DOHH2 (cell line): ENCODE data around the gene SPRING1.

ENCODE experiments used
- H3F3A ChIP-seq: fragments of 200-600 bp; sonication (generic), shearing (Covaris generic); 2 replicates; pipeline ENCODE4 v1.6.0; 2016; ENCODE audit warnings: antibody characterized with exemption, mild to moderate bottlenecking; ENCODE audit not compliant: control insufficient read depth, insufficient read depth
- H3K27ac ChIP-seq: fragments of 200-600 bp; sonication (generic); 2 replicates; pipeline ENCODE4 v1.5.1; 2014; ENCODE audit warnings: low read depth, mild to moderate bottlenecking, low read length, moderate library complexity
- H3K27me3 ChIP-seq: fragments of 200-600 bp; sonication (generic); 2 replicates; pipeline ENCODE4 v1.6.1; 2014; ENCODE audit warnings: mild to moderate bottlenecking, low read length, mixed read lengths; ENCODE audit not compliant: control insufficient read depth
- H3K36me3 ChIP-seq: fragments of 200-600 bp; sonication (generic); 2 replicates; pipeline ENCODE4 v1.6.1; 2014; ENCODE audit warnings: mild to moderate bottlenecking, low read length, moderate library complexity, mixed read lengths; ENCODE audit not compliant: control insufficient read depth
- H3K4me1 ChIP-seq: fragments of 200-600 bp; sonication (generic); 2 replicates; pipeline ENCODE4 v1.6.1; 2014; ENCODE audit warnings: mild to moderate bottlenecking, low read length, mixed read lengths; ENCODE audit not compliant: control insufficient read depth
- H3K4me2 ChIP-seq: fragments of 200-600 bp; sonication (generic); 2 replicates; pipeline ENCODE4 v1.6.0; 2014; ENCODE audit warnings: mild to moderate bottlenecking, low read length, moderate library complexity
- H3K4me3 ChIP-seq: fragments of 200-600 bp; sonication (generic); 2 replicates; pipeline ENCODE4 v1.5.1; 2014; ENCODE audit warnings: mild to moderate bottlenecking, low read length, mixed read lengths
- H3K79me2 ChIP-seq: fragments of 200-600 bp; sonication (generic); 2 replicates; pipeline ENCODE4 v1.6.1; 2014; ENCODE audit warnings: mild to moderate bottlenecking, low read length, mixed read lengths; ENCODE audit not compliant: control insufficient read depth
- H3K9me2 ChIP-seq: fragments of 200-600 bp; sonication (generic); replicated peaks from 2 replicates; pipeline ENCODE4 v1.6.1; 2014; ENCODE audit warnings: mild to moderate bottlenecking, low read length, mixed read lengths; ENCODE audit not compliant: control insufficient read depth
- H3K9me3 ChIP-seq: fragments of 200-600 bp; sonication (generic); 2 replicates; pipeline ENCODE4 v1.6.1; 2014; ENCODE audit warnings: antibody characterized with exemption, low read length, mixed read lengths; ENCODE audit not compliant: control insufficient read depth, insufficient read depth
- H4K20me1 ChIP-seq: fragments of 200-600 bp; sonication (generic); 2 replicates; pipeline ENCODE4 v1.6.0; 2014; ENCODE audit warnings: low read depth, mild to moderate bottlenecking, antibody characterized with exemption, low read length, moderate library complexity; ENCODE audit not compliant: control insufficient read depth, insufficient read depth
- CTCF ChIP-seq: fragments of 200-600 bp; sonication (generic); IDR thresholded peaks from one replicate; pipeline ENCODE4 v1.5.1; 2014; ENCODE audit warnings: antibody characterized with exemption, mild to moderate bottlenecking, low read depth, low read length; ENCODE audit not compliant: poor library complexity, severe bottlenecking
- EZH2phosphoT487 ChIP-seq: fragments of 200-600 bp; sonication (generic); IDR thresholded peaks from 2 replicates; pipeline ENCODE4 v1.6.1; 2017; ENCODE audit warnings: borderline replicate concordance, mild to moderate bottlenecking, antibody characterized with exemption, low read length, moderate library complexity, mixed read lengths

The SPRING1 gene

DNA sequence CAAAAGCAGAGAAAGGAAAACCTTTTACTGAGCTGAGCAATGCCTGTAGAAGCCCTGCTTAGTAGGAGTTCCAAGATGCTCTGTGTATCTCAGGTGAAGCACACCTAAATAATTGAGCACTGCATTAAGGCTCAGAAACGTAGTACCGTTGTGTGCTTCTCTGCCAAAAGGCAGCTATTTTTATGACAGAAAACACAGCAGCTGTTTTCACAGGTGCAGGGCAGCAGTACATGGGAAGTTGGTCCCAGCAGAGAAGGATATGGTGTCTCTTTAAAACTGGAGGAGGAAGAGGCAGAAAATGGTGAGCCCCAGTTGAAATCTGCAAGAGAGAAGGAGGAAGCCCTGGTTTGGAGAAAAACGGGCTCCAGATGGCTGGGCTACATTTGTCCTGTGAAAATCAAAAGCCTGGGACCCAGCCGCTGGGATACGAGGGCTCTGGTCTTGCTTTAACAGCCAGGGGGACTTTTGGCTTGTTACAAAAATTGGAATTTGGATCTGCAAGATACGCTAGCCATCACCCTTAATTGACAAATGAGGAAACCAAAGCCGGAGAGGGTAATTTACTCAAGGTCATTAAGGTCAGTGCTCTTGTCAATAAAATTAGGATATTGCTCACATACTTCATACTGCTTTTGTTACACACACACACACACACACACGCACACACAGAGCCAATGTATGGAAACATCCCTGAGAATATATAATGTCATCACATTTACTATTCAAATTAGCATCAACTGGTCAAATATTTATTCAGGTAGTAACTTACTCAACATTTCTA is 27.3 kb downstream of the SPRING1 start:
- Histone ChIP-seq H3K4me2 (peak overlapping the region; percentile 79), H3K36me3 (peaks cover 23% of the 10 kb centered on the region), H3K27ac (peak overlapping the region; percentile 91), H4K20me1 (no peaks in the 10 kb centered on the region), H3K9me3 (no peaks in the 10 kb centered on the region), H3K27me3 (no peaks in the 10 kb centered on the region), H3K9me2 (no peaks in the 10 kb centered on the region), H3F3A (peaks cover 43% of the 10 kb centered on the region), H3K79me2 (no peaks in the 10 kb centered on the region; the same call in 1 of the 2 replicates), H3K4me1 (peaks cover 51% of the 10 kb centered on the region), H3K4me3 (peak overlapping the region; percentile 52)
- TF ChIP-seq EZH2phosphoT487 (no peak), CTCF (no peak)

GRCh38 chr12:116709768-116710167 is 28.1 kb downstream of the SPRING1 start:
- H4K20me1 ChIP-seq: no peaks in the 10 kb centered on the region
- H3K9me2 ChIP-seq: no peaks in the 10 kb centered on the region
- H3K36me3 ChIP-seq: peaks cover 18% of the 10 kb centered on the region
- H3F3A ChIP-seq: peaks cover 46% of the 10 kb centered on the region
- no peaks in the 10 kb centered on the region for H3K27me3 ChIP-seq
- peak overlapping the region; percentile 91 for H3K27ac ChIP-seq
- H3K9me3 ChIP-seq: no peaks in the 10 kb centered on the region
- no peaks in the 10 kb centered on the region for H3K79me2 ChIP-seq
- H3K4me1 ChIP-seq: peaks cover 59% of the 10 kb centered on the region
- peak overlapping the region; percentile 79 for H3K4me2 ChIP-seq
- TF ChIP-seq CTCF: no peak
- TF ChIP-seq EZH2phosphoT487: no peak
- H3K4me3 ChIP-seq: peak overlapping the region; percentile 52

GRCh38 chr12:116708826-116709756 is 28.8 kb downstream of the SPRING1 start:
- peak overlapping the region; percentile 79 for H3K4me2 ChIP-seq
- no peaks in the 10 kb centered on the region for H3K27me3 ChIP-seq
- peak overlapping the region; percentile 91 for H3K27ac ChIP-seq
- H3F3A ChIP-seq: peaks cover 49% of the 10 kb centered on the region
- no peaks in the 10 kb centered on the region for H3K79me2 ChIP-seq
- H3K4me1 ChIP-seq: peaks cover 65% of the 10 kb centered on the region
- peak; percentile 48 for TF ChIP-seq CTCF
- TF ChIP-seq EZH2phosphoT487: no peak
- H4K20me1 ChIP-seq: no peaks in the 10 kb centered on the region
- peak overlapping the region; percentile 52 for H3K4me3 ChIP-seq
- H3K9me2 ChIP-seq: no peaks in the 10 kb centered on the region
- H3K36me3 ChIP-seq: peaks cover 15% of the 10 kb centered on the region
- no peaks in the 10 kb centered on the region for H3K9me3 ChIP-seq
